GM12878 (cell line): ENCODE measurements around the gene ATF4. TPM values are rescaled to one million over a fixed set of nuclear protein-coding genes. Genes with fewer than 3 reads are reported as not detected.
A peak's percentile ranks its signal among the peaks of the same experiment; 100 is the strongest.

ENCODE experiments used
- ATAC-seq: fragments of 200-7000 bp; cut with Tn5 transposase; 3 replicates; pipeline ENCODE4 v1.9.1; 2020; ENCODE audit warnings: mild to moderate bottlenecking, moderate library complexity
- BruUV-seq: library from RNA; stranded (reverse); fragments of 400-500 nt; replicated peaks from 2 replicates; lab custom pipeline; 2021; lab: Mats Ljungman, UMichigan
- CTCF ChIA-PET: fragments of 300-600 bp; sonication (Branson Sonifier 250); formaldehyde crosslinking; extraction: SDS; loops from one replicate; lab custom pipeline; 2021; ENCODE audit warnings: inconsistent platforms; lab: Yijun Ruan, JAX
- POLR2A ChIA-PET: fragments of 350-600 bp; formaldehyde crosslinking; extraction: SDS; loops from one replicate; lab custom pipeline; 2021; ENCODE audit warnings: inconsistent platforms; lab: Charles Lee
- RAD21 ChIA-PET: fragments of 300-600 bp; sonication (Branson Sonifier 250); formaldehyde crosslinking; loops from one replicate; lab custom pipeline; 2023; ENCODE audit warnings: antibody characterized with exemption; ENCODE audit not compliant: unreplicated experiment; lab: Charles Lee
- SMC1A ChIA-PET: fragments of 300-600 bp; sonication (Branson Sonifier 250); formaldehyde crosslinking; loops from one replicate; lab custom pipeline; 2023; ENCODE audit not compliant: unreplicated experiment, uncharacterized antibody; lab: Charles Lee
- DNase-seq: peaks from one replicate; pipeline ENCODE4 v3.0.0-alpha.2; 2011; ENCODE audit warnings: low read depth, low spot score
- FAIRE-seq: peaks from 3 replicates; lab custom pipeline; 2011; peaks lifted over from hg19 to GRCh38; lab: Jason Lieb, UNC
- H2AFZ ChIP-seq: 2 replicates; pipeline ENCODE4 v1.6.0; 2011; ENCODE audit warnings: low read depth, low read length, control low read depth; ENCODE audit not compliant: control insufficient read depth
- H3K27ac ChIP-seq: 2 replicates; pipeline ENCODE4 v1.5.1; 2011; ENCODE audit warnings: control low read depth; ENCODE audit not compliant: control insufficient read depth, insufficient read depth
- H3K27me3 ChIP-seq, 2 experiments: replicated peaks in 1 of 2; 2 replicates each; pipeline versions ENCODE4 v1.6.0 to v1.6.1; 2011; ENCODE audit warnings: low read length in 1 of 2; ENCODE audit not compliant: control insufficient read depth in 2 of 2, insufficient read depth in 2 of 2
- H3K36me3 ChIP-seq, 2 experiments: 2 replicates each; pipeline ENCODE4 v1.5.1; 2011; ENCODE audit warnings: low read length in 1 of 2; ENCODE audit not compliant: control insufficient read depth in 2 of 2, insufficient read depth in 2 of 2
- H3K4me1 ChIP-seq: 2 replicates; pipeline ENCODE4 v1.6.1; 2011; ENCODE audit warnings: mild to moderate bottlenecking, low read length, moderate library complexity, mixed read lengths; ENCODE audit not compliant: control insufficient read depth, insufficient read depth
- H3K4me2 ChIP-seq: 2 replicates; pipeline ENCODE4 v1.6.0; 2011; ENCODE audit warnings: control low read depth; ENCODE audit not compliant: control insufficient read depth, insufficient read depth
- H3K4me3 ChIP-seq: fragments of 200-600 bp; sonication (generic); 2 replicates; pipeline ENCODE4 v1.5.1; 2016
- H3K79me2 ChIP-seq: 2 replicates; pipeline ENCODE4 v1.6.0; 2011; ENCODE audit warnings: low read length; ENCODE audit not compliant: control insufficient read depth, insufficient read depth
- H3K9ac ChIP-seq: 2 replicates; pipeline ENCODE4 v1.8.0; 2011; ENCODE audit warnings: low read length, control low read depth, mixed read lengths; ENCODE audit not compliant: control insufficient read depth, insufficient read depth
- H3K9me3 ChIP-seq: replicated peaks from 3 replicates; pipeline ENCODE4 v1.5.1; 2011; ENCODE audit warnings: mild to moderate bottlenecking, low read length; ENCODE audit not compliant: control insufficient read depth, insufficient read depth
- H4K20me1 ChIP-seq: 2 replicates; pipeline ENCODE4 v1.6.0; 2011; ENCODE audit not compliant: control insufficient read depth, insufficient read depth
- CHD2 ChIP-seq: IDR thresholded peaks from 2 replicates; pipeline ENCODE4 v1.6.1; 2011; ENCODE audit warnings: low read depth, low read length, improper control_type of control experiment, borderline replicate concordance
- CREM ChIP-seq: IDR thresholded peaks from 2 replicates; pipeline ENCODE4 v1.6.1; 2014; ENCODE audit warnings: antibody characterized with exemption, low read depth
- IRF3 ChIP-seq: fragments of 450-650 bp; IDR thresholded peaks from 2 replicates; pipeline ENCODE4 v1.6.1; 2014; ENCODE audit warnings: mild to moderate bottlenecking
- LARP7 ChIP-seq: fragments of 450-650 bp; IDR thresholded peaks from 2 replicates; pipeline ENCODE4 v1.6.1; 2017; ENCODE audit warnings: mild to moderate bottlenecking
- MLLT1 ChIP-seq: fragments of 450-650 bp; IDR thresholded peaks from 2 replicates; pipeline ENCODE4 v1.6.1; 2016; ENCODE audit warnings: mild to moderate bottlenecking
- RCOR1 ChIP-seq: conservative IDR thresholded peaks from 2 replicates; pipeline ENCODE4 v1.6.1; 2012; ENCODE audit warnings: low read depth, low read length, improper control_type of control experiment
- SIX5 ChIP-seq: IDR thresholded peaks from 2 replicates; pipeline ENCODE4 v1.6.1; 2011; ENCODE audit warnings: mild to moderate bottlenecking, low read depth, low read length, moderate library complexity; ENCODE audit not compliant: severe bottlenecking
- SREBF1 ChIP-seq: IDR thresholded peaks from 2 replicates; pipeline ENCODE4 v1.6.1; 2012; ENCODE audit warnings: mild to moderate bottlenecking, low read length
- USF1 ChIP-seq: IDR thresholded peaks from 2 replicates; pipeline ENCODE4 v1.6.1; 2011; ENCODE audit warnings: borderline replicate concordance, low read depth, mild to moderate bottlenecking, moderate library complexity, mixed read lengths, low read length; ENCODE audit not compliant: insufficient read depth; ENCODE audit errors: extremely low read length
- ZBED1 ChIP-seq: IDR thresholded peaks from 2 replicates; pipeline ENCODE4 v1.6.1; 2016; ENCODE audit warnings: borderline replicate concordance
- ZNF592 ChIP-seq: fragments of 450-650 bp; IDR thresholded peaks from 2 replicates; pipeline ENCODE4 v1.6.1; 2017; ENCODE audit warnings: mild to moderate bottlenecking, moderate library complexity
- ZZZ3 ChIP-seq: IDR thresholded peaks from 2 replicates; pipeline ENCODE4 v1.6.1; 2011; ENCODE audit warnings: low read depth; ENCODE audit not compliant: control insufficient read depth, insufficient read length
- WGBS: methylation state at CpG from one replicate; pipeline ENCODE4 v1.1.6; 2016; ENCODE audit warnings: low lambda C conversion rate; ENCODE audit not compliant: insufficient replicate concordance, insufficient coverage; ENCODE audit errors: missing lambda C conversion rate; 5-methylcytosine and 5-hydroxymethylcytosine counted together
- in situ Hi-C: fragments of 300-500 bp; cut with MboI; formaldehyde crosslinking; loops from 9 replicates; pipeline ENCODE4 v1.14.3; 2018; ENCODE audit warnings: mixed read lengths
- intact Hi-C: fragments of 100-400 bp; cut with micrococcal nuclease; formaldehyde crosslinking; loops from one replicate; pipeline ENCODE4 v1.14.2; 2022; ENCODE audit not compliant: unreplicated experiment
- polyA plus RNA-seq, 11 experiments: library from polyadenylated mRNA; depleted of rRNA in 4 of 11; unstranded in 6 of 11; stranded (reverse) in 5 of 11; fragments of >200 nt; fragmentation: Nextera tagmentation in 4 of 11; fragmentation: Illumina TruSeq in 1 of 11; extraction: Ambion mirVana in 4 of 11; extraction: Trizol in 1 of 11; gene quantifications; 1 replicate in 1 of 11; 2 replicates in 10 of 11; pipeline versions ENCODE4 v1.2.1 to v1.2.3, GENCODE V29; 2011 to 2016; ENCODE audit warnings: inconsistent platforms in 2 of 11, missing spikeins in 2 of 11, low read depth in 1 of 11
- total RNA-seq, 4 experiments: library from RNA; depleted of rRNA in 3 of 4; stranded (reverse); fragments of >200 nt in 3 of 4; fragmentation: Illumina TruSeq in 1 of 4; extraction: Trizol in 1 of 4; gene quantifications; 2 replicates each; pipeline versions ENCODE4 v1.2.1 to v1.2.3, GENCODE V29; 2013 to 2021

The ATF4 gene
- total and polyA plus RNA-seq, 10 of the 15 experiments (the other 5 are each of a cell fraction or from before 2014, with no cell fraction given), result 88.3 to 605 (median 320) TPM

GRCh38 chr22:39528681-39529486 is 8.5 kb downstream of the ATF4 start (continued):
- TF ChIP-seq SREBF1 (no peak), ZNF592 (no peak), USF1 (no peak), LARP7 (peak; percentile 97; the same call in 1 of the 2 replicates)

GRCh38 chr22:39529487-39529851 is 9.1 kb downstream of the ATF4 start:
- peak overlapping the region; percentile 99 for H3K4me3 ChIP-seq
- H3K4me2 ChIP-seq, result peak overlapping the region; percentile 100
- no peak for DNase-seq
- H3K9ac ChIP-seq, result peak overlapping the region; percentile 67
- ChIA-PET POLR2A (interaction anchor here (0.7 to 2.6 kb wide), 18 partner anchors 9 to 515 kb away, joined by 3 to 32 read pairs (median 6); partner anchors contain the start of genes ATF4, MIEF1, RPL3 and TAB1), RAD21 (interaction anchor here (0.7 to 4.7 kb wide), 34 partner anchors 8 to 761 kb away, joined by 3 to 44 read pairs (median 6); partner anchors contain the start of genes ATF4, CBX7, MIEF1 and RPL3), SMC1A (interaction anchor here (0.8 to 2.9 kb wide), 26 partner anchors 10 to 818 kb away, joined by 3 to 30 read pairs (median 6); partner anchors contain the start of genes ATF4, MIEF1, RPL3 and TAB1), CTCF (interaction anchor here (0.6 to 17.8 kb wide), 46 partner anchors 9 to 1062 kb away, joined by 3 to 372 read pairs (median 5); partner anchors contain the start of genes ATF4, MIEF1, RPL3 and SYNGR1)
- in situ Hi-C loops, result no loop called here
- H4K20me1 ChIP-seq, result peaks cover 8% of the 10 kb centered on the region
- 2% methylated on average over 17 of the region's 17 CpGs for WGBS
- peaks cover 50% of the 10 kb centered on the region for H3K4me1 ChIP-seq
- H3K79me2 ChIP-seq, result peaks cover 52% of the 10 kb centered on the region
- no TSS peak for BruUV-seq
- H3K9me3 ChIP-seq, result no peaks in the 10 kb centered on the region
- intact Hi-C loops, result loop anchor here (1.0 to 2.0 kb wide), 4 partner anchors 36 to 359 kb away; partner anchors contain the start of gene RPL3
- no peak overlapping the region for H2AFZ ChIP-seq
- H3K27me3 ChIP-seq, result no peaks in the 10 kb centered on the region
- peaks cover under 1 to 5% of the 10 kb centered on the region in 2 experiments; a peak in 3 of 4 replicates for H3K36me3 ChIP-seq
- H3K27ac ChIP-seq, result peak overlapping the region; percentile 96
- FAIRE-seq, result no peak
- peak; percentile 8 for ATAC-seq
- TF ChIP-seq SIX5 (no peak), ZZZ3 (no peak), IRF3 (no peak), RCOR1 (0 out of 2 replicates have a peak, but pooled peaks have one; percentile 0), CHD2 (no peak), CREM (no peak), ZBED1 (no peak), MLLT1 (no peak)
